Left lung (tissue), 10 donors: Measurements from ENCODE around the gene TUBGCP6. TPM values are rescaled to one million over a fixed set of nuclear protein-coding genes. Genes with fewer than 3 reads are reported as not detected.

Experiments
- ATAC-seq: fragments of 200-7000 bp; cut with Tn5 transposase; one replicate; pipeline ENCODE4 v1.9.1; 2020; ENCODE audit warnings: moderate library complexity
- DNase-seq, 4 donors: peaks; one replicate each; pipeline ENCODE4 v3.0.0-alpha.2; 2013 to 2020
- H3K27ac ChIP-seq, 2 donors: fragments of 200-600 bp; sonication (generic) in 1 of 2; one replicate each; pipeline versions ENCODE4 v1.5.0 to v1.8.0; 2020 to 2021
- H3K27me3 ChIP-seq, 2 donors: fragments of 200-600 bp; sonication (generic) in 1 of 2; one replicate each; pipeline versions ENCODE4 v1.5.0 to v1.8.0; 2020 to 2021
- H3K36me3 ChIP-seq, 2 donors: fragments of 200-600 bp; sonication (generic) in 1 of 2; one replicate each; pipeline versions ENCODE4 v1.5.0 to v1.8.0; 2020 to 2021
- H3K4me1 ChIP-seq, 2 donors: fragments of 200-600 bp; one replicate each; pipeline ENCODE4 v1.8.0; 2021
- H3K4me3 ChIP-seq, 2 donors: fragments of 200-600 bp; sonication (generic) in 1 of 2; one replicate each; pipeline versions ENCODE4 v1.5.0 to v1.8.0; 2020 to 2021; ENCODE audit warnings: mild to moderate bottlenecking in 1 of 2
- H3K9me3 ChIP-seq, 2 donors: fragments of 200-600 bp; sonication (generic) in 1 of 2; one replicate each; pipeline versions ENCODE4 v1.5.0 to v1.8.0; 2020 to 2021
- CTCF ChIP-seq, 2 donors: fragments of 200-600 bp; sonication (generic) in 1 of 2; IDR thresholded peaks; one replicate each; pipeline versions ENCODE4 v1.5.0 to v1.8.0; 2021; ENCODE audit warnings: antibody characterized with exemption in 2 of 2
- intact Hi-C, 2 donors: fragments of 100-400 bp; cut with DNase I; formaldehyde crosslinking; loops; one replicate each; pipeline versions ENCODE4 v1.11.2 to v1.14.2; 2022
- polyA plus RNA-seq, 6 donors: library from polyadenylated mRNA; unstranded; fragments of 120-200 nt; gene quantifications; one replicate each; pipeline ENCODE4 v1.2.1, GENCODE V29; 2013; ENCODE audit not compliant: insufficient read length in 6 of 6
- total RNA-seq, 2 donors: library from RNA; stranded (reverse); fragmentation: NEBNext Ultra II Directional; extraction: Animal tissue kit (Norgen Biotek cat#: 25700); gene quantifications; one replicate each; pipeline ENCODE4 v1.2.1, GENCODE V29; 2021
- donor health status: DM: no; HTN: yes; CAD: no.
- donor health status: DM: no; HTN: no; CAD: no.

The TUBGCP6 gene
- total and polyA plus RNA-seq, 8 donors: 37.2 to 50.1 (median 42.7) TPM

GRCh38 chr22:50177537-50178470, 67.0 kb downstream of the TUBGCP6 start:
- ATAC-seq: no peak
- H3K27ac ChIP-seq: no peak overlapping the region
- H3K4me1 ChIP-seq: peaks cover 0 to 5% of the 10 kb centered on the region in 2 donors
- no peaks in the 10 kb centered on the region for H3K36me3 ChIP-seq
- no peak overlapping the region for H3K4me3 ChIP-seq
- TF ChIP-seq CTCF (IDR thresholded peaks at IDR 0.05): no peak
- peaks cover 0 to 38% of the 10 kb centered on the region in 2 donors for H3K27me3 ChIP-seq
- H3K9me3 ChIP-seq: no peaks in the 10 kb centered on the region
- peak in 2 of 4 donors; percentile 22 to 72 for DNase-seq
- intact Hi-C loops: no loop called here

GRCh38 chr22:50176850-50177536, 67.8 kb downstream of the TUBGCP6 start:
- Histone ChIP-seq H3K27me3 (peaks cover 0 to 41% of the 10 kb centered on the region in 2 donors), H3K27ac (no peak overlapping the region), H3K4me1 (peaks cover 0 to 5% of the 10 kb centered on the region in 2 donors), H3K9me3 (no peaks in the 10 kb centered on the region), H3K36me3 (no peaks in the 10 kb centered on the region), H3K4me3 (no peak overlapping the region)
- DNase-seq (peak in 2 of 4 donors; percentile 31 to 71), ATAC-seq (no peak)
- TF ChIP-seq CTCF (IDR thresholded peaks at IDR 0.05): no peak
- intact Hi-C loops: no loop called here

- H3K27ac ChIP-seq: no peak overlapping the region
- H3K4me3 ChIP-seq: no peak overlapping the region
- H3K4me1 ChIP-seq: peaks cover 0 to 9% of the 10 kb centered on the region in 2 donors
- no peaks in the 10 kb centered on the region for H3K36me3 ChIP-seq
- ATAC-seq (no peak), DNase-seq (peak in 2 of 4 donors; percentile 28 to 69)
- H3K27me3 ChIP-seq: peaks cover 4 to 49% of the 10 kb centered on the region in 2 donors
- H3K9me3 ChIP-seq: no peaks in the 10 kb centered on the region
- TF ChIP-seq CTCF (IDR thresholded peaks at IDR 0.05): no peak
- intact Hi-C loops: no loop called here
These were observed 68.6 kb downstream of the TUBGCP6 start for GRCh38 chr22:50175921-50176849.

GRCh38 chr22:50175191-50175461, 69.7 kb downstream of the TUBGCP6 start:
- H3K4me1 ChIP-seq: peaks cover 0 to 14% of the 10 kb centered on the region in 2 donors
- H3K27ac ChIP-seq: no peak overlapping the region
- no peak overlapping the region for H3K4me3 ChIP-seq
- no peaks in the 10 kb centered on the region for H3K9me3 ChIP-seq
- intact Hi-C loops: no loop called here
- no peak for DNase-seq
- no peak for TF ChIP-seq CTCF (IDR thresholded peaks at IDR 0.05)
- no peaks in the 10 kb centered on the region for H3K36me3 ChIP-seq
- ATAC-seq: no peak
- peaks cover 8 to 56% of the 10 kb centered on the region in 2 donors for H3K27me3 ChIP-seq
